GM21737 (cell line): ENCODE data around the gene CLEC18C.
"Not testable (repeated sequence)": the region's sequence is repeated elsewhere in the genome, so short reads cannot be mapped to it uniquely, and the experiment has no call there.

ENCODE experiments used
- ATAC-seq: cut with Tn5 transposase; IDR thresholded peaks from one replicate; pipeline ENCODE4 v1.9.1; 2021; ENCODE audit warnings: mild to moderate bottlenecking, moderate library complexity; ENCODE audit not compliant: unreplicated experiment

Gene CLEC18C

DNA sequence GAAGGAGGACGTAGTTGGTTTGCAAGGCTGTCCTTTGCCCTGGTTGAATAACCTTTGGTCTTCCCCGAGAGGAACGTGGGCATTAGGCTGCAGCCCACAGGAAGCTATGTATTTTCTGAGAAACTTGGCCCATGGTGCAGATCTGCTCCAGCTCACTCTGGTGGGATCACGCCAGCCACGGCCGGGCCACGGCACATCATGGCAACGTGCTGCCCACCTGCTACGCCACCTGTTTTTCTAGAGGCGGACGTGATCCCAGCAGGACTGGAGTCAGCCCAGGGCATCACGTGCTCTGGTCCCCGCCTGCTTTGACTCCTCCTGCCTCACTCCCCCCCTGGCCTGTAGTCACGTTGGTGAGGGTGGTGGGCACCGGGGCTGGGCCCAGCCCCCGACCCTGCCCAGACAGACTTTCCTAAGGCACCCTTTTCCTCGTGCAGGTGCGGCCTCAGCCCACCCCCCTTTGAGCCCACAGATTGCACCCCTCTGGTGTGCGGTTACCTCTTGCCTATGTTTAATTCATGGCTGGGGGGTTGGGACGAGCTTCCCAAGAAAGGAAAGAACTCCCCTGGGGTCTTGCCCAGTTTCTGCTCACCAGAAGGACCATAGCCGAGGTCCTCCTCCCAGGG is at the start of gene CLEC18C:
Gene CLEC18C, plus strand, starts transcription at position 576 of the 626 bp plus-strand sequence. CDS start 492 bp downstream, outside the sequence.
- not testable (repeated sequence) for ATAC-seq

- ATAC-seq = not testable (repeated sequence)
Measured at GRCh38 chr16:70123822-70124221, 49.8 kb upstream of the CLEC18C start.

DNA sequence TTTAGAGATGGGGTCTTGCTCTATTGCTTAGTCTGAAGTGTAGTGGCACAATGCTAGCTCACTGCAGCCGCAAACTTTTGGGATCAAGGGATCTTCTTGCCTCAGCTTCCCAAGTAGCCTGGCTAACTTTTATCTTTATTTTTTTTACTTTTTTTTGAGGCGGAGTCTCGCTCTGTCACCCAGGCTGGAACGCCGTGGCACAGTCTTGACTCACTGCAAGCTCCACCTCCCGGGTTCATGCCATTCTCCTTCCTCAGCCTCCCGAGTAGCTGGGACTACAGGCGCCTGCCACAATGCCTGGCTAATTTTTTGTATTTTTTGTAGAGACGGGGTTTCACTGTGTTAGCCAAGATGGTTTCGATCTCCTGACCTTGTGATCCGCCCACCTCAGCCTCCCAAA is 47.4 kb upstream of the CLEC18C start:
- not testable (repeated sequence) for ATAC-seq

GRCh38 chr16:70127706-70128105 is 45.9 kb upstream of the CLEC18C start:
- not testable (repeated sequence) for ATAC-seq

DNA sequence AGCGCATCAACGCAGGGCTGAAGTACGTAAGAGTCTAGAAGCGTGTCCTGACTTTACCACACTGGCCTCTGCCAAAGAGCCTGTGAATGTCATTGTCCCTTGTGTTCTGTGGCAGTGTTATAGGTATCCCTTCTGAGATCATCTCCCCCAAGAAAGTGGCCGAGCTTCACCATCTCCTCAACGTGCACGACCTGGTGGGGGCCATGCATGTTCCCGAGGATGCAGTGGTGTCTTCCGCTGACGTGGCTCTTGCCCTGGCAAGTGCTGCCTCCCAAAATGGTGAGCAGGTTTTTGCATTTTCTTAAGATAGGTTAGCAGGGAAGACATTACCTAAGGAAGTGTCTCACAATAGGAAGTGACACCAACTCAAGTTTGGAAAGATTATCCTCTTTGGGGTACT is 44.7 kb upstream of the CLEC18C start:
- not testable (repeated sequence) for ATAC-seq

DNA sequence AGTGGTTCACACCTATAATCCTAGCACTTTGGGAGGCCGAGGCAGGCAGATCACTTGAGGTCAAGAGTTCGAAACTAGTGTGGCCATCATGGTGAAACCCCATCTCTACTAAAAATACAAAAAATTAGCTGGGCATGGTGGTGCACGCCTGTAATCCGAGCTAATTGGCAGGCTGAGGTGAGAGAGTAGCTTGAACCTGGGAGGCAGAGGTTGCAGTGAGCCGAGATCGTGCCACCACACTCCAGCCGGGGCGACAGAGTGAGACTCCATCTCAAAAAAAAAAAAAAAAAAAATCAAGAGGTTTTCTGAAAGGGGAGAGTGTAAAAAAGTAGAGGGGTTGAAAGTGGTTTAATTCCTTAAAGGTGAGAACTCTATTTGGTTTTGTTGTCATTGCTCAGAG is 37.8 kb upstream of the CLEC18C start:
- ATAC-seq = not testable (repeated sequence)

GRCh38 chr16:70136595-70136994 is 37.0 kb upstream of the CLEC18C start:
- ATAC-seq = not testable (repeated sequence)

DNA sequence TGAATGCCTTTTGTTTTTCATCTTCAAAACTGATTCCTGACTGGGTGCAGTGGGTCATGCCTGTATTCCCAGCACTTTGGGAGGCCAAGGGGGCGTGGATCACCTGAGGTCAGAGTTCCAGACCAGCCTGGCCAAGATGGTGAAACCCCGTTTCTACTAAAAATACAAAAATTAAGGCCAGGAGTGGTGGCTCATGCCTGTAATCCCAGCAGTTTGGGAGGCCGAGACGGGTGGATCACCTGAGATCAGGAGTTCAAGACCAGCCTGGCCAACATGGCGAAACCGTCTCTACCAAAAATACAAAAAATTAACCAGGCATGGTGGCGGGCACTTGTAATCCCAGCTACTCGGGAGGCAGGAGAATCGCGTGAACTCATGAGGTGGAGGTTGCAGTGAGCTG is 30.8 kb upstream of the CLEC18C start:
- ATAC-seq = not testable (repeated sequence)

DNA sequence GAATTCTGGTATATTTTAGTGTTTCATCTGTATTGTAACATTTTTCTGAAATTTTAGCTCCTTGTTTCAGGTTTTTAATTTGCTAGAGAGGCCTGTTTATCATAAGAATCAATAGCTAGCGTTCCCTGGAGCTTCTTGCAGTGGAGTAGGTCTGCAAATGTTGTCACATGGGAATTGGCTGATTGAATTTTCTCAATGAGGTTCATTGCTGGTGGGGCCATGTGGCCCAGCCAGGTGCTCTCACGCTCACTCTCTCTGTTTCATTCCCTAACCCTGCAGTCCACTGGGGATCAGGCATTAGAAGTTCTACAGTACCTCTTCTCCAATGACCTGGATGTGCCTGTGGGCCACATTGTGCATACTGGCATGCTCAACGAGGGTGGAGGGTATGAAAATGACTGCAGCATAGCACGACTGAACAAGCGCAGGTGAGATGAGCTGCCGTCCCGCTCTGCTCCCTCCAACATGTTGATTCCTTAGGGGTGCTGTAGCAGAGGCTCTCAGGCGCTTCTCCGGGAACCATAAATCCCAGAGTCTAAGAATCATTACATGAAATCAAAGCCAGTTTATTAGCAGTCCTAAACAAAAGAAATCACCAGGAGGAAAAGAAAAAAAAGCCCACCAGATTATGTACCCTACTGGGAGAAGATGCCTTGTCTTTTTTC is 30.2 kb upstream of the CLEC18C start:
- ATAC-seq = not testable (repeated sequence)

GRCh38 chr16:70147853-70148252 is 25.7 kb upstream of the CLEC18C start:
- ATAC-seq = not testable (repeated sequence)

DNA sequence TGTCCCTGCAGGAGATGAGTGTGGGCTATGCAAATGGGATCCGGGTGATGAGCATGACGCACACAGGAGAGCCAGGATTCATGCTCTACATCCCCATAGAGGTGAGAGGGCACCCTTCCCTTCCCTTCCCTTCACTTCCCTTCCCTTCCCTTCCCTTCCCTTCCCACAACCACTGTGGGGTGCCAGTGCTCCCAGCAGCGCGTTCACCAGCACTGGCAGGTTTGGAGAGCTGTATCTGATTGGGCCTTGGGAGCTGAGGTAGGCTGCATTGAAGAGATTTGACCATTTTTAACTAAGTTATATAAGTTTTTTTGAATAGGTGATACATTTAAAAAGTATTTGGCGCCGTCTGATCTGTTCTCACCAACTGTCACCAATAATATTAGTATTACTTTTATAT is 25.1 kb upstream of the CLEC18C start:
- ATAC-seq = not testable (repeated sequence)

GRCh38 chr16:70149296-70149695 is 24.3 kb upstream of the CLEC18C start:
- not testable (repeated sequence) for ATAC-seq

- ATAC-seq = no peak
Measured at GRCh38 chr16:70151391-70151790, 22.2 kb upstream of the CLEC18C start.

DNA sequence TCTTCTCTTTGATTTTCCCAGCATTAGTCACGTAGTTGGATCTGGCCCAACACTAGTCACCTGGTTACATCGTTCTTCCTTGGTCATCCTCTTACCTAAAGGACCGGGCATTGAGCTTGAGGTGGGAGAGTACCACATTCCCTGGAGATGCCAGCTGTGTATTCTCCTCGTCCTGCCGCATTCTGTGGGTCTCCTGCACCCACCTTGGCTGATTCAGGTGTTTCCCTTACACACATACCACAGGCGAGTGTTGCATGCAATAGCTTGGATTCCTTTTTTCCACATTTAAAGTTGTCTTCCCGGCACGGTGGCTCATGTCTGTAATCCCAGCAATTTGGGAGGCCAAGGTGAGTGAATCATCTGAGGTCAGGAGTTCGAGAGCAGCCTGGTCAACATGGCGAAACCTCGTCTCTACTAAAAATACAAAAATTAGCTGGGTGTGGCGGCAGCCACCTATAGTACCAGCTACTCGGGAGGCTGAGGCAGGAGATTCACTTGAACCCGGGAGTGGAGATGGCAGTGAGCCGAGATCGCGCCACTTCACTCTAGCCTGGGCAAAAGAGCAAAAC is 21.6 kb upstream of the CLEC18C start:
- no peak for ATAC-seq

GRCh38 chr16:70152578-70153302 is 20.8 kb upstream of the CLEC18C start:
- no peak for ATAC-seq

- not testable (repeated sequence) for ATAC-seq
Measured at GRCh38 chr16:70154736-70155135, 18.9 kb upstream of the CLEC18C start.

- ATAC-seq = no peak
Measured at GRCh38 chr16:70156207-70156978, 17.2 kb upstream of the CLEC18C start.

DNA sequence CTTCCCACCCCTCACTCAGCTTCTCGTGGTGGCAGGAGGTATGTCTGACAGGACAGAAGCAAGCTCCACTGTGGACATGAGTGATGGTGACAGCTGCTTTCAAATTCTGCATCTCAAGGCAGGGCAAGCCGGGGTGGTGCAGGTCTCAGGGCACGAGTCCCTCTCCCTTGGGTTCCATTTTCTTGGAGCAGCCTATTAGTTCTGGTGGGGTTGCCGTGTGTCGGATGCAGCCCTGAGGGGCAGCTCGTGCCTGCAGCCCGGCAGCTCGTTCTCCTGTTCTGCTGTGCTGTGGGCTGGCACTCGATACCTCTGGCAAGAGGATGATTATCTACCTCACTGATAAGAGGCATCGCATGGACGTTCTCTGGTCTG is 16.5 kb upstream of the CLEC18C start:
- no peak for ATAC-seq

GRCh38 chr16:70157477-70158260 is 15.9 kb upstream of the CLEC18C start:
- ATAC-seq = no peak
